BJ (cell line): ENCODE results near the gene DMD. TPM values are rescaled to one million over a fixed set of nuclear protein-coding genes. Genes with fewer than 3 reads are reported as not detected.

Experiments used
- CTCF ChIA-PET: fragments of 350-600 bp; formaldehyde crosslinking; extraction: SDS; loops from one replicate; lab custom pipeline; 2021; ENCODE audit warnings: antibody characterized with exemption, inconsistent platforms; lab: Yijun Ruan, JAX
- POLR2A ChIA-PET: fragments of 300-600 bp; sonication (Branson Sonifier 250); formaldehyde crosslinking; extraction: SDS; loops from one replicate; lab custom pipeline; 2021; ENCODE audit warnings: antibody characterized with exemption; lab: Charles Lee
- DNase-seq: peaks from one replicate; pipeline ENCODE4 v3.0.0-alpha.2; 2011; ENCODE audit warnings: low read depth
- H3K27me3 ChIP-seq: 2 replicates; pipeline ENCODE4 v1.6.0; 2011; ENCODE audit warnings: low read length; ENCODE audit not compliant: control insufficient read depth, insufficient read depth
- H3K36me3 ChIP-seq: 2 replicates; pipeline ENCODE4 v1.5.1; 2011; ENCODE audit warnings: low read length; ENCODE audit not compliant: control insufficient read depth, insufficient read depth
- H3K4me3 ChIP-seq: 2 replicates; pipeline ENCODE4 v1.5.1; 2011; ENCODE audit warnings: low read depth, mild to moderate bottlenecking, control low read depth, low read length
- CTCF ChIP-seq: IDR thresholded peaks from 2 replicates; pipeline ENCODE4 v1.5.1; 2011; ENCODE audit warnings: low read depth, mild to moderate bottlenecking, control low read depth, inconsistent platforms, low read length, moderate library complexity; ENCODE audit not compliant: insufficient read depth
- polyA plus RNA-seq: library from polyadenylated mRNA; depleted of rRNA; stranded (reverse); fragments of >200 nt; gene quantifications from 2 replicates; pipeline ENCODE4 v1.2.3, GENCODE V29; 2011

The DMD gene
- polyA plus RNA-seq, 1 experiment = 12.5 TPM

DNA sequence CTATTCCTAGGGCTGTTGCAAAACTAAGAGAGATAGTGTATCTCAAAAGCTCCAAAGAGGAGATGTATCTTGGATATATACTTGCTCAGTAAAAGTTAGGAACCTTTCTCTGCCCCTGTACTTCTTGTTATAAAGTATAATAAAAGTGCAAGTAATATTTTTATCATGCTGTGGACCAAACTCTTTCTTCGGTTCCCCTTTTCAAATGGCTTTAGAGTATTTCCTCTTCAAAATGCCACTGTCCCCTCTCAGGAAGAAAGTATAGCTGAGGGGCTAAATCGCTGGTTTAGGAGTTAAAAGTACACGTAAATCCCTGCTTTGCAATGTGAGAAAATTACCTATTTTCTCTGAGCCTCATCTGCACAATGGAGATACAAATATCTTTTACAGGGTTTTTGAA lies 1970.4 kb downstream of the DMD start:
- Histone ChIP-seq H3K36me3 (no peaks in the 10 kb centered on the region), H3K4me3 (no peak overlapping the region), H3K27me3 (no peaks in the 10 kb centered on the region)
- DNase-seq = no peak
- CTCF ChIA-PET = no interaction called here
- POLR2A ChIA-PET = no interaction called here
- no peak for TF ChIP-seq CTCF

GRCh38 chrX:31237189-31237588 lies 1974.2 kb downstream of the DMD start:
- no peak for DNase-seq
- TF ChIP-seq CTCF = no peak
- H3K27me3 ChIP-seq = no peaks in the 10 kb centered on the region
- H3K4me3 ChIP-seq = no peak overlapping the region
- ChIA-PET POLR2A (no interaction called here), CTCF (interaction anchor here (1.2 kb wide), 1 partner anchor 24 kb away, joined by 3 read pairs; no protein-coding TSS in a partner anchor)
- no peaks in the 10 kb centered on the region for H3K36me3 ChIP-seq

DNA sequence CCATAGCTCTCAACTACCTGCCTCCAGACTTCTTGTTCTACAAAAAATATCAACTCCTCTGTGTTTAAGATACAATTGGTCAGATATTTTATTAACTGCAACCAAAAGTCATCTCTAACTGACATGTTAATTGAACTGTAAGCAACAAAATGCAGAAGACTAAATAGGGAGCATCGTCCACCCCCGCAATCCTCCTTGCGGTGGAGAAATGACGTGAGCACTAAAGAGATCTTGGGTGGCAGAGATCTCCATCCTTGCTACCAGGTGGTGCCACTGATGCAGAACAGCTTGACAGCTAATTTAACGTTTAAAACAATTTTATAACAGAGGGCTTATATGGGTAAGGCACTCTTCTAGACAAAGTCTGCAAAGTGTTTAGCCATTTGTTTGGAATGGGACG lies 1975.1 kb downstream of the DMD start:
- no peak overlapping the region for H3K4me3 ChIP-seq
- no peaks in the 10 kb centered on the region for H3K27me3 ChIP-seq
- H3K36me3 ChIP-seq = no peaks in the 10 kb centered on the region
- ChIA-PET CTCF (interaction anchor here (1.2 kb wide), 1 partner anchor 23 kb away, joined by 3 read pairs; no protein-coding TSS in a partner anchor), POLR2A (no interaction called here)
- DNase-seq = no peak
- TF ChIP-seq CTCF = no peak

DNA sequence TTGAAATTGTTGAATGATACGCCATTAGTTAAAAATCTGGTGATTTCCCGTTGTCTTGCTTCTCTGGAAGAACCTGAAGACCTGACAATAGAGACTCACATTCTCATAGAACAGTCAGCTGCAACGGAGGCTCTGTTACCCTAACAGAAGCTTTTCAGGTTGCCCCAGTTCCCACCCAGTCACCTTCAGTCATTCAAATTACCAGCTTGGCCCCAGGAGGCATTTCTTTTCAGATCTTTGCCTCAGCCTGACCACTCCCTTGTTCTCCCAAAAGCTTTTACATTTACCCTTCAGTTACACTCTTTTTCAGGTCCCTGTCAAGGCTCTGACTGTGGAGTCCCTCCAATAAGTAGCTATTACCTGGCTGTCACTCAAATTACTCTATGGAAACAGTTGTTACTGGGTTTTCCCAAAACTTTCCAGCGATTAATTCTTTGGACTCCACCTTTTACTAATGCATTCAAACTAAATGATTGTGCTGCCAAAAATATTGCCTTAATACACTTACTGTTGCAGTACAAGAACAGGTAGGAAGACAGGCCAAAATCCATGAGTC lies 1977.3 kb downstream of the DMD start:
- ChIA-PET POLR2A (no interaction called here), CTCF (no interaction called here)
- H3K27me3 ChIP-seq = no peaks in the 10 kb centered on the region
- no peak for TF ChIP-seq CTCF
- H3K36me3 ChIP-seq = no peaks in the 10 kb centered on the region
- no peak for DNase-seq
- no peak overlapping the region for H3K4me3 ChIP-seq

GRCh38 chrX:31232506-31232905 lies 1978.8 kb downstream of the DMD start:
- Histone ChIP-seq H3K4me3 (no peak overlapping the region), H3K36me3 (no peaks in the 10 kb centered on the region), H3K27me3 (no peaks in the 10 kb centered on the region)
- DNase-seq = no peak
- ChIA-PET POLR2A (no interaction called here), CTCF (interaction anchor here (0.9 kb wide), 1 partner anchor 10 kb away, joined by 3 read pairs; no protein-coding TSS in a partner anchor)
- TF ChIP-seq CTCF = no peak
